ENCODE measurements around the gene CNDP2. TPM values are rescaled to one million over a fixed set of nuclear protein-coding genes. Genes with fewer than 3 reads are reported as not detected.
A peak's percentile ranks its signal among the peaks of the same experiment; 100 is the strongest.

CNDP2 gene
- total RNA-seq, 4 donors from 2014 or later: 31.1 to 52.5 (median 42.9) TPM

- H3K36me3 ChIP-seq: no peaks in the 10 kb centered on the region
- H3K27ac ChIP-seq (replicated peaks in 1 of 4): peak overlapping the region in 2 of 4 donors; percentile 48 to 53
- TF ChIP-seq EP300 (IDR thresholded peaks at IDR 0.05) (no peak), POLR2A (IDR thresholded peaks at IDR 0.05; ENCODE audit: low read depth) (no peak), CTCF (IDR thresholded peaks at IDR 0.05) (no peak), POLR2AphosphoS5 (IDR thresholded peaks at IDR 0.05) (no peak)
- H3K4me3 ChIP-seq: no peak overlapping the region
- 69% methylated on average over 15 of the region's 15 CpGs for WGBS
- H3K4me1 ChIP-seq: peaks cover 8 to 24% (median 15%) of the 10 kb centered on the region in 4 donors
- H3K27me3 ChIP-seq: peaks cover 0 to 6% (median 0%) of the 10 kb centered on the region in 4 donors
- H3K9me3 ChIP-seq: no peaks in the 10 kb centered on the region
- intact Hi-C loops (cut with DNase I): no loop called here
- DNase-seq (ENCODE audit: extremely low spot score): no peak
These were observed 9.9 kb upstream of the CNDP2 start for GRCh38 chr18:74486119-74486849.

GRCh38 chr18:74488354-74488753 is 7.8 kb upstream of the CNDP2 start:
- intact Hi-C loops (cut with DNase I): no loop called here
- 91% methylated on average over 8 of the region's 8 CpGs for WGBS

GRCh38 chr18:74488864-74489263 is 7.3 kb upstream of the CNDP2 start:
- Histone ChIP-seq H3K36me3 (no peaks in the 10 kb centered on the region), H3K27me3 (peaks cover 0 to 6% (median 0%) of the 10 kb centered on the region in 4 donors), H3K27ac (replicated peaks in 1 of 4) (no peak overlapping the region), H3K9me3 (peaks cover 0 to 5% (median 0%) of the 10 kb centered on the region in 4 donors), H3K4me1 (peaks cover 8 to 24% (median 15%) of the 10 kb centered on the region in 4 donors), H3K4me3 (no peak overlapping the region)
- no peak for DNase-seq (ENCODE audit: extremely low spot score)
- intact Hi-C loops (cut with DNase I): no loop called here
- 97% methylated on average over 8 of the region's 8 CpGs for WGBS
- TF ChIP-seq EP300 (IDR thresholded peaks at IDR 0.05) (no peak), POLR2A (IDR thresholded peaks at IDR 0.05; ENCODE audit: low read depth) (no peak), POLR2AphosphoS5 (IDR thresholded peaks at IDR 0.05) (no peak), CTCF (IDR thresholded peaks at IDR 0.05) (no peak)

More at GRCh38 chr18:74488354-74488753, 7.8 kb upstream of the CNDP2 start:
- H3K36me3 ChIP-seq: no peaks in the 10 kb centered on the region
- peaks cover 0 to 6% (median 0%) of the 10 kb centered on the region in 4 donors for H3K27me3 ChIP-seq
- H3K9me3 ChIP-seq: peaks cover 0 to 5% (median 0%) of the 10 kb centered on the region in 4 donors
- peaks cover 8 to 24% (median 15%) of the 10 kb centered on the region in 4 donors for H3K4me1 ChIP-seq
- H3K4me3 ChIP-seq: no peak overlapping the region
- no peak for DNase-seq (ENCODE audit: extremely low spot score)
- no peak overlapping the region for H3K27ac ChIP-seq (replicated peaks in 1 of 4)
- no peak for TF ChIP-seq EP300 (IDR thresholded peaks at IDR 0.05)
- no peak for TF ChIP-seq CTCF (IDR thresholded peaks at IDR 0.05)
- no peak for TF ChIP-seq POLR2A (IDR thresholded peaks at IDR 0.05; ENCODE audit: low read depth)
- TF ChIP-seq POLR2AphosphoS5 (IDR thresholded peaks at IDR 0.05): no peak

GRCh38 chr18:74489676-74490075 is 6.5 kb upstream of the CNDP2 start:
- Histone ChIP-seq H3K27ac (replicated peaks in 1 of 4) (no peak overlapping the region), H3K4me3 (no peak overlapping the region), H3K27me3 (peaks cover 0 to 6% (median 0%) of the 10 kb centered on the region in 4 donors), H3K9me3 (peaks cover 0 to 5% (median 0%) of the 10 kb centered on the region in 4 donors), H3K4me1 (peaks cover 8 to 19% (median 13%) of the 10 kb centered on the region in 4 donors), H3K36me3 (no peaks in the 10 kb centered on the region)
- DNase-seq (ENCODE audit: extremely low spot score): no peak
- intact Hi-C loops (cut with DNase I): no loop called here
- WGBS: 31% methylated on average over 7 of the region's 7 CpGs
- no peak for TF ChIP-seq POLR2A (IDR thresholded peaks at IDR 0.05; ENCODE audit: low read depth)
- TF ChIP-seq EP300 (IDR thresholded peaks at IDR 0.05): no peak
- no peak for TF ChIP-seq CTCF (IDR thresholded peaks at IDR 0.05)
- no peak for TF ChIP-seq POLR2AphosphoS5 (IDR thresholded peaks at IDR 0.05)
